ENCODE data around the gene GSTK1. TPM values are rescaled to one million over a fixed set of nuclear protein-coding genes. Genes with fewer than 3 reads are reported as not detected.

The GSTK1 gene
- total and polyA plus RNA-seq, 10 of the 15 experiments (the other 5 are each of a cell fraction or from before 2014, with no cell fraction given), result 76.2 to 166 (median 127) TPM

DNA sequence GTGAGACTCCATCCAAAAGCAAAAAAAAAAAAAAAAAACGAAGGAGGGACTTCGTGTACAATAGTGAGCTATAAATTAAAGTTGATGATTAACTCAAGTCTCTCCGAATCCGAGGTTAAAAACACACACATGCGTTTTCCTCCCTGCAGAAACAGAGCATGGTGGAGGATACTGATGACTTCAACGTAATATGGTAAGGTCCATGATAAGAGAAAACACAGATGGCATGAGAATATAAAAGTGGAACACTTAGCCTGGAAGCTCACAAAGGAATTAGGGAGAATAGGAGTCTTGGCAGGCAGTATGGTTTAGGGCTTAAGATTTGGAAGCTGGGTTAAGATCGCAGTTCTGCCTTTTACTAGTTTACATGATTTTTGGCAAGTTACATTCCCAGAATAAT, 20.1 kb upstream of the GSTK1 start:
- in situ Hi-C loops (cut with MboI) (no loop called here), intact Hi-C loops (cut with micrococcal nuclease; ENCODE audit: unreplicated experiment) (loop anchor here (10.0 kb wide), 1 partner anchor 882 kb away; the partner anchor contains the start of gene OR2A14)
- SMC1A ChIA-PET (ENCODE audit: uncharacterized antibody, unreplicated experiment), result interaction anchor here (1.2 to 1.7 kb wide), 3 partner anchors 66 to 175 kb away, joined by 3 to 4 read pairs (median 3); no protein-coding TSS in a partner anchor
- WGBS (ENCODE audit: insufficient coverage, insufficient replicate concordance, low lambda C conversion rate, missing lambda C conversion rate), result 69% methylated on average over 6 of the region's 7 CpGs
- Histone ChIP-seq H3K4me2 (ENCODE audit: control insufficient read depth, insufficient read depth) (no peak overlapping the region), H3K4me1 (ENCODE audit: control insufficient read depth, insufficient read depth, low read length) (no peaks in the 10 kb centered on the region), H3K79me2 (ENCODE audit: control insufficient read depth, insufficient read depth, low read length) (no peaks in the 10 kb centered on the region), H4K20me1 (ENCODE audit: control insufficient read depth, insufficient read depth) (no peaks in the 10 kb centered on the region), H2AFZ (ENCODE audit: control insufficient read depth, low read depth, low read length) (no peak overlapping the region), H3K9me3 (replicated peaks; ENCODE audit: control insufficient read depth, insufficient read depth, low read length) (no peaks in the 10 kb centered on the region; the same call in 2 of the 3 replicates), H3K36me3 (ENCODE audit: control insufficient read depth in 2 of 2, insufficient read depth in 2 of 2, low read length in 1 of 2) (no peaks in the 10 kb centered on the region), H3K27me3 (replicated peaks in 1 of 2; ENCODE audit: control insufficient read depth in 2 of 2, insufficient read depth in 2 of 2, low read length in 1 of 2) (no peaks in the 10 kb centered on the region), H3K27ac (ENCODE audit: control insufficient read depth, insufficient read depth) (no peak overlapping the region), H3K9ac (ENCODE audit: control insufficient read depth, insufficient read depth, low read length) (no peak overlapping the region), H3K4me3 (no peak overlapping the region)
- CTCF ChIA-PET, result interaction anchor here (0.7 to 6.9 kb wide), 5 partner anchors 45 to 173 kb away, joined by 3 to 124 read pairs (median 3); partner anchors contain the start of gene CASP2
- FAIRE-seq, result no peak
- no TSS peak for BruUV-seq (replicated peaks)
- RAD21 ChIA-PET (ENCODE audit: unreplicated experiment), result interaction anchor here (0.9 to 1.4 kb wide), 3 partner anchors 62 to 181 kb away, joined by 3 to 4 read pairs (median 4); no protein-coding TSS in a partner anchor
- POLR2A ChIA-PET, result interaction anchor here (0.6 kb wide), 2 partner anchors 230 to 610 kb away, joined by 3 to 4 read pairs; no protein-coding TSS in a partner anchor
- DNase-seq (ENCODE audit: low read depth, low spot score), result no peak
- ATAC-seq, result no peak
- TF ChIP-seq EZH2 (IDR thresholded peaks at IDR 0.05; ENCODE audit: borderline replicate concordance, control insufficient read depth, low read depth, low read length) (no peak), NFYB (IDR thresholded peaks at IDR 0.05; ENCODE audit: insufficient read depth, low read depth, low read length) (no peak), ETV6 (conservative IDR thresholded peaks at IDR 0.05 in 1 of 2, IDR thresholded peaks at IDR 0.05 in 1 of 2; ENCODE audit: borderline replicate concordance in 1 of 2, low read depth in 1 of 2) (no peak), ZZZ3 (IDR thresholded peaks at IDR 0.05; ENCODE audit: control insufficient read depth, insufficient read length, low read depth) (no peak), NRF1 (conservative IDR thresholded peaks at IDR 0.05; ENCODE audit: low read depth, low read length) (no peak), HDGF (IDR thresholded peaks at IDR 0.05) (no peak), SPI1 (IDR thresholded peaks at IDR 0.05; ENCODE audit: borderline replicate concordance, insufficient read depth, low read depth, low read length) (no peak), HDAC2 (IDR thresholded peaks at IDR 0.05) (no peak), CBX5 (IDR thresholded peaks at IDR 0.05; ENCODE audit: low read depth) (no peak)
- TF ChIP-seq, protein P1, sequence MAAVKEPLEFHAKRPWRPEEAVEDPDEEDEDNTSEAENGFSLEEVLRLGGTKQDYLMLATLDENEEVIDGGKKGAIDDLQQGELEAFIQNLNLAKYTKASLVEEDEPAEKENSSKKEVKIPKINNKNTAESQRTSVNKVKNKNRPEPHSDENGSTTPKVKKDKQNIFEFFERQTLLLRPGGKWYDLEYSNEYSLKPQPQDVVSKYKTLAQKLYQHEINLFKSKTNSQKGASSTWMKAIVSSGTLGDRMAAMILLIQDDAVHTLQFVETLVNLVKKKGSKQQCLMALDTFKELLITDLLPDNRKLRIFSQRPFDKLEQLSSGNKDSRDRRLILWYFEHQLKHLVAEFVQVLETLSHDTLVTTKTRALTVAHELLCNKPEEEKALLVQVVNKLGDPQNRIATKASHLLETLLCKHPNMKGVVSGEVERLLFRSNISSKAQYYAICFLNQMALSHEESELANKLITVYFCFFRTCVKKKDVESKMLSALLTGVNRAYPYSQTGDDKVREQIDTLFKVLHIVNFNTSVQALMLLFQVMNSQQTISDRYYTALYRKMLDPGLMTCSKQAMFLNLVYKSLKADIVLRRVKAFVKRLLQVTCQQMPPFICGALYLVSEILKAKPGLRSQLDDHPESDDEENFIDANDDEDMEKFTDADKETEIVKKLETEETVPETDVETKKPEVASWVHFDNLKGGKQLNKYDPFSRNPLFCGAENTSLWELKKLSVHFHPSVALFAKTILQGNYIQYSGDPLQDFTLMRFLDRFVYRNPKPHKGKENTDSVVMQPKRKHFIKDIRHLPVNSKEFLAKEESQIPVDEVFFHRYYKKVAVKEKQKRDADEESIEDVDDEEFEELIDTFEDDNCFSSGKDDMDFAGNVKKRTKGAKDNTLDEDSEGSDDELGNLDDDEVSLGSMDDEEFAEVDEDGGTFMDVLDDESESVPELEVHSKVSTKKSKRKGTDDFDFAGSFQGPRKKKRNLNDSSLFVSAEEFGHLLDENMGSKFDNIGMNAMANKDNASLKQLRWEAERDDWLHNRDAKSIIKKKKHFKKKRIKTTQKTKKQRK (IDR thresholded peaks at IDR 0.05; ENCODE audit: low read depth, low read length), result no peak
- TF ChIP-seq, protein P2, sequence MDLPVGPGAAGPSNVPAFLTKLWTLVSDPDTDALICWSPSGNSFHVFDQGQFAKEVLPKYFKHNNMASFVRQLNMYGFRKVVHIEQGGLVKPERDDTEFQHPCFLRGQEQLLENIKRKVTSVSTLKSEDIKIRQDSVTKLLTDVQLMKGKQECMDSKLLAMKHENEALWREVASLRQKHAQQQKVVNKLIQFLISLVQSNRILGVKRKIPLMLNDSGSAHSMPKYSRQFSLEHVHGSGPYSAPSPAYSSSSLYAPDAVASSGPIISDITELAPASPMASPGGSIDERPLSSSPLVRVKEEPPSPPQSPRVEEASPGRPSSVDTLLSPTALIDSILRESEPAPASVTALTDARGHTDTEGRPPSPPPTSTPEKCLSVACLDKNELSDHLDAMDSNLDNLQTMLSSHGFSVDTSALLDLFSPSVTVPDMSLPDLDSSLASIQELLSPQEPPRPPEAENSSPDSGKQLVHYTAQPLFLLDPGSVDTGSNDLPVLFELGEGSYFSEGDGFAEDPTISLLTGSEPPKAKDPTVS (IDR thresholded peaks at IDR 0.05; ENCODE audit: low read depth, low read length), result no peak
- TF ChIP-seq, protein P3, sequence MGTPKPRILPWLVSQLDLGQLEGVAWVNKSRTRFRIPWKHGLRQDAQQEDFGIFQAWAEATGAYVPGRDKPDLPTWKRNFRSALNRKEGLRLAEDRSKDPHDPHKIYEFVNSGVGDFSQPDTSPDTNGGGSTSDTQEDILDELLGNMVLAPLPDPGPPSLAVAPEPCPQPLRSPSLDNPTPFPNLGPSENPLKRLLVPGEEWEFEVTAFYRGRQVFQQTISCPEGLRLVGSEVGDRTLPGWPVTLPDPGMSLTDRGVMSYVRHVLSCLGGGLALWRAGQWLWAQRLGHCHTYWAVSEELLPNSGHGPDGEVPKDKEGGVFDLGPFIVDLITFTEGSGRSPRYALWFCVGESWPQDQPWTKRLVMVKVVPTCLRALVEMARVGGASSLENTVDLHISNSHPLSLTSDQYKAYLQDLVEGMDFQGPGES (IDR thresholded peaks at IDR 0.05), result no peak
- TF ChIP-seq, protein P4, sequence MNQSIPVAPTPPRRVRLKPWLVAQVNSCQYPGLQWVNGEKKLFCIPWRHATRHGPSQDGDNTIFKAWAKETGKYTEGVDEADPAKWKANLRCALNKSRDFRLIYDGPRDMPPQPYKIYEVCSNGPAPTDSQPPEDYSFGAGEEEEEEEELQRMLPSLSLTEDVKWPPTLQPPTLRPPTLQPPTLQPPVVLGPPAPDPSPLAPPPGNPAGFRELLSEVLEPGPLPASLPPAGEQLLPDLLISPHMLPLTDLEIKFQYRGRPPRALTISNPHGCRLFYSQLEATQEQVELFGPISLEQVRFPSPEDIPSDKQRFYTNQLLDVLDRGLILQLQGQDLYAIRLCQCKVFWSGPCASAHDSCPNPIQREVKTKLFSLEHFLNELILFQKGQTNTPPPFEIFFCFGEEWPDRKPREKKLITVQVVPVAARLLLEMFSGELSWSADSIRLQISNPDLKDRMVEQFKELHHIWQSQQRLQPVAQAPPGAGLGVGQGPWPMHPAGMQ (IDR thresholded peaks at IDR 0.05; ENCODE audit: borderline replicate concordance), result no peak
